COLO668 (cell line): ENCODE results near the gene TAPT1.
A peak's percentile ranks its signal among the peaks of the same experiment; 100 is the strongest.

Experiments
- DNase-seq: peaks from one replicate; lab custom pipeline; 2025; ENCODE audit not compliant: unreplicated experiment; lab: John Stamatoyannopoulos, UW

Gene TAPT1

GRCh38 chr4:16139066-16139945 is 87.0 kb downstream of the TAPT1 start:
- no peak for DNase-seq

- peak; percentile 18 for DNase-seq
Observed at GRCh38 chr4:16136827-16137226, 89.4 kb downstream of the TAPT1 start.

GRCh38 chr4:16136311-16136710 is 90.0 kb downstream of the TAPT1 start:
- DNase-seq, result no peak

- no peak for DNase-seq
Observed at GRCh38 chr4:16133406-16133805, 92.9 kb downstream of the TAPT1 start.

- DNase-seq, result no peak
Observed at GRCh38 chr4:16131293-16131692, 95.0 kb downstream of the TAPT1 start.

- DNase-seq, result peak; percentile 71
Observed at GRCh38 chr4:16129336-16129735, 96.9 kb downstream of the TAPT1 start.

GRCh38 chr4:16126714-16127113 is 99.6 kb downstream of the TAPT1 start:
- DNase-seq, result peak; percentile 53

- DNase-seq, result peak; percentile 74
Observed at GRCh38 chr4:16125571-16126445, 100.5 kb downstream of the TAPT1 start.

- peak; percentile 12 for DNase-seq
Observed at GRCh38 chr4:16124232-16124631, 102.0 kb downstream of the TAPT1 start.

- peak; percentile 88 for DNase-seq
Observed at GRCh38 chr4:16123356-16124084, 102.8 kb downstream of the TAPT1 start.

GRCh38 chr4:16122784-16123183 is 103.5 kb downstream of the TAPT1 start:
- peak; percentile 36 for DNase-seq

- DNase-seq, result no peak
Observed at GRCh38 chr4:16122308-16122711, 104.0 kb downstream of the TAPT1 start.

- DNase-seq, result no peak
Observed at GRCh38 chr4:16120720-16121119, 105.6 kb downstream of the TAPT1 start.

- no peak for DNase-seq
Observed at GRCh38 chr4:16119981-16120380, 106.3 kb downstream of the TAPT1 start.

- no peak for DNase-seq
Observed at GRCh38 chr4:16118090-16118489, 108.2 kb downstream of the TAPT1 start.

GRCh38 chr4:16117164-16117563 is 109.1 kb downstream of the TAPT1 start:
- DNase-seq, result peak; percentile 24

GRCh38 chr4:16116493-16116990 is 109.7 kb downstream of the TAPT1 start:
- peak; percentile 86 for DNase-seq

GRCh38 chr4:16116019-16116418 is 110.3 kb downstream of the TAPT1 start:
- peak; percentile 86 for DNase-seq

GRCh38 chr4:16114546-16114945 is 111.7 kb downstream of the TAPT1 start:
- no peak for DNase-seq

- DNase-seq, result no peak
Observed at GRCh38 chr4:16113741-16114140, 112.5 kb downstream of the TAPT1 start.

GRCh38 chr4:16111533-16111932 is 114.7 kb downstream of the TAPT1 start:
- no peak for DNase-seq
